Fibroblast of skin of abdomen (primary cell): ENCODE data around the gene RXFP1.

Source experiments
- DNase-seq: peaks from one replicate; pipeline ENCODE4 v3.0.0-alpha.2; 2013

The RXFP1 gene

DNA sequence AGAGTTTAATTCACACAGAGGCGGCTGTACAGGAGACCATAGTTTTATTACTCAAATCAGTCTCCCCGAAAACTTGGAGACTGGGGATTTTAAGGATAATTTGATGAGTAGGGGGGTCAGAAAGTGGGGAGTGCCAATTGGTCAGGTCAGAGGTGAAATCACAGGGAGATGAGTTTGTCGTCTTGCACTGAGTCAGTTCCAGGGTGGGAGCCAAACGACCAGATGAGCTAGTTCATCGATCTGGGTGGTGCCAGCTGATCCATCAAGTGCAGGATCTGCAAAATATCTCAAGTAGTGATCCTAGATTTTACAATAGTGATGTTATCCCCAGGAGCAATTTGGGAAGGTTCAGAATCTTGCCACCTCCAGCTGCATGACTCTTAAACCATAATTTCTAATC is 154.4 kb downstream of the RXFP1 start:
- no peak for DNase-seq

DNA sequence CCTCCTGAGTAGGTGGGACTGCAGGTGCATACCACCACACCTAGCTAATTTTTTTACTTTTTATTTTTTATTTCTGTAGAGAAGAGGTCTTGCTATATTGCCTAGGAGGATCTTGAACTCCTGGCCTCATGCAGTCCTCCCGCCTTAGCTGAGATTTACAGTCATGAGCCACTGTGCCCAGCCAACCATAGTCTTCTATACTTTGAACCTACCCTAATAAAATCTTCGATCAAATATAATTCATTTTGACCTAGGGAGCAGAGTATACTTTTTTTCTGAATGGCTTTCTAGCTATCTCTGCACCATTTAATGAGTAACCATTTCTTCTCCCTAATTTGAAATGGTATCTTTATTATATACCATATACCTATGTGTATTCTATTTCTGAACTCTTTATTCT is 157.1 kb downstream of the RXFP1 start:
- no peak for DNase-seq

DNA sequence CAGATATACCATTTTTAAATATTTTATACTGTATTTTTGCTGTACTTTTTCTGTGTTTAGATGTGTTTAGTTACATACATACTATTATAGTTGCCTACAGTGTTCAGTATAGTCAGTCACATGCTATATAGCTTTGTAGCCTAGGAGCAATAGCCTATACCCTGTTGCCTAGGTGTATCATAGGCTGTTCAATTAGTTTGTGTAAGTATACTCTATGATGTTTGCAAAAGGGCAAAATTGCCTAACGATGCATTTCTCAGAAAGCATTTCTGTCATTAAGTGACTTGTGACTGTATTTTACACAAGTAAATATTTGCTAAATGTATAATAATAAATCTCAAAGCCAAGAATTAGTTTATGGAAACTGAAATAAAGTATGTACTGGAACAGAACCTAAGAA is 159.9 kb downstream of the RXFP1 start:
- DNase-seq: no peak

DNA sequence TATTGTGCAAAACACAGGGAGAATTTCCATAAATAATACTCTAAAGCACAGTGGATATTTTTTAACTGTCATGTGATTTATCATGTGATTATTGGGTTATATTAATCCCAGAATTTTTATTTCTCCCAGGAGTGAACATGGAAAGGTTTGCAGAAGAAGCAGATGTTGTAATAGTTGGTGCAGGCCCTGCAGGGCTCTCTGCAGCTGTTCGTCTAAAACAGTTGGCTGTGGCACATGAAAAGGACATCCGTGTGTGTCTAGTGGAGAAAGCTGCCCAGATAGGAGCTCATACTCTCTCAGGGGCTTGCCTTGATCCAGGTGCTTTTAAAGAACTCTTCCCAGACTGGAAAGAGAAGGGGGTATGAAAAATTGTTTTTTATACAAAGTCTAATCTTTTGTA is 160.4 kb downstream of the RXFP1 start:
- no peak for DNase-seq

DNA sequence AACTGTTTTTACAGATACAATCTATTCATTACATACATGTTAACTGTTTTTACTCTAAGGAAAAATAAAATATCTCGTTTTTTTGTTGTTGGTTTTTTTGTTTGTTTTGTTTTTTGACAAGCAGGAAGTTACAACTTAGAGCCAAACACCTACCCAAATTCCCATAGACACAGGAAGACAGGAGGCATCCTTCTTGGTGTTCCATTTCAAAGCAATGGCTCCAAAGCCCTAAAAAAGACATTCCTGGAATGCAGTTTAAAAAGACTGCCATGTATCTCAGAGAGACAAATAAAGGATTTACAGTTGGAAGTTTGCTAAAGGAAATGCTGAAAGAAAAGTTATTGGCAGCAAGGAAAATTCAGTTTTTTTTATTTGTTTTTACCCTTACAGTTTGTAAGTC is 167.1 kb downstream of the RXFP1 start:
- no peak for DNase-seq
